HEK293 (cell line): ENCODE results near the gene BCAS3.

ENCODE experiments used
- CTCF ChIP-seq: fragments of 450-650 bp; formaldehyde crosslinking; IDR thresholded peaks from 2 replicates; pipeline ENCODE4 v1.5.1; 2016; ENCODE audit warnings: missing biosample characterization, missing genetic modification characterization
- REST ChIP-seq: fragments of 450-650 bp; formaldehyde crosslinking; IDR thresholded peaks from 2 replicates; pipeline ENCODE4 v1.5.1; 2016; ENCODE audit warnings: missing biosample characterization, missing genetic modification characterization
- ZBTB17 ChIP-seq: fragments of 450-650 bp; formaldehyde crosslinking; IDR thresholded peaks from 2 replicates; pipeline ENCODE4 v1.5.1; 2016; ENCODE audit warnings: missing biosample characterization, missing genetic modification characterization
- ZNF23 ChIP-seq: fragments of 450-650 bp; formaldehyde crosslinking; IDR thresholded peaks from 2 replicates; pipeline ENCODE4 v1.5.1; 2016; ENCODE audit warnings: missing biosample characterization, missing genetic modification characterization, borderline replicate concordance

GRCh38 chr17:61402978-61403800 is 725.5 kb downstream of the BCAS3 start:
- TF ChIP-seq REST (no peak), ZNF23 (tag by site-specific recombination) (no peak), ZBTB17 (no peak), CTCF (tag by site-specific recombination) (no peak)
